Fibroblast of lung (primary cell): ENCODE results near the gene JAK1.

Source experiments
- EZH2 ChIP-seq: IDR thresholded peaks from 2 replicates; pipeline ENCODE4 v1.5.1; 2012; ENCODE audit warnings: low read length, control low read depth, mild to moderate bottlenecking; ENCODE audit errors: missing control alignments
- TF ChIP-seq, protein P1 (sequence below), 2 donors: IDR thresholded peaks in 1 of 2; conservative IDR thresholded peaks in 1 of 2; 1 replicate in 1 of 2; 2 replicates in 1 of 2; pipeline ENCODE4 v1.5.1; 2011 to 2012; ENCODE audit warnings: low read length in 2 of 2, control low read depth in 1 of 2, inconsistent platforms in 1 of 2, low read depth in 1 of 2, mild to moderate bottlenecking in 1 of 2

DNA sequence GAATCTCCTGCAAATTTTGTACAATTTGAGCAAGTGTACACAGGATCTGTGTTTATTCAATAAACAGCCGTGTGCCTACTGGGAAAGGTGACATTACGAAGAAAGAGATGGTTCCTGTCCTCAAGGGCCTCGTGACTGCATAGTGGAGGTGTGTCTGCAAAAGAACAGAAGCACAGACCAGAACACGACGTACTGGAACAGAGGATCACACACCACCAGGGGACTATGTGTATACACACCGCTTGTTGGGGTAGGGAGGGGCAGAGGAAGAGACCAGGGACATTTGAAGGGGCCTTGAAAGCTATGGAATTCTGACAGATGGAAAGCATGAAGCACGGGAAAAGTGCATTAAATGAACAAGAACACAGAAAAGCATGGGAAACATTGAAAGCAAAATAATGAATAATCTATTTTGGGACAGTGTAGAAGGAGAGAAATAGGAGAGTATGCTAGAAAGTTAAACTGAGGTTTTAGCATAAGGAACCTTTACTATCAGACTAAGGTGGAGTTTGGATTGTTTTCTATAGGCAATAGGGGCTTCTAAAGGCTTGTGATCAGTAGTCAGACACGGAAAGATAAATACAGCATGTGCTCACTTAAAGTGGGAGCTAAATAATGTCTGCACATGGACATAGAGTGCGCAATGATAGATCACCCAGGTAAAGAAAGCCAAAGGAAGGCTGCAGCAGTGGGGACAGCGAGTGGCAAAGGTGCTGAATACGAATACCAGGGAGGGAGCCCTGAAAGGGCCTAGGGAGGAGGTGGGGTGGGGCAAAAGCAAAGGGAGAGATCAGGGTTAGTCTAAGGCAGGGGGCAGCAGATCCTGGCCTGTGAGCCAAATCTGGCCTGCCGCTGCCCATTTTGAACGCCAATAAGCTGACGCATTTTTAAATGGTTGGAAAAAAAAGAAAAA, 11.0 kb downstream of the JAK1 start:
- TF ChIP-seq, protein P1, sequence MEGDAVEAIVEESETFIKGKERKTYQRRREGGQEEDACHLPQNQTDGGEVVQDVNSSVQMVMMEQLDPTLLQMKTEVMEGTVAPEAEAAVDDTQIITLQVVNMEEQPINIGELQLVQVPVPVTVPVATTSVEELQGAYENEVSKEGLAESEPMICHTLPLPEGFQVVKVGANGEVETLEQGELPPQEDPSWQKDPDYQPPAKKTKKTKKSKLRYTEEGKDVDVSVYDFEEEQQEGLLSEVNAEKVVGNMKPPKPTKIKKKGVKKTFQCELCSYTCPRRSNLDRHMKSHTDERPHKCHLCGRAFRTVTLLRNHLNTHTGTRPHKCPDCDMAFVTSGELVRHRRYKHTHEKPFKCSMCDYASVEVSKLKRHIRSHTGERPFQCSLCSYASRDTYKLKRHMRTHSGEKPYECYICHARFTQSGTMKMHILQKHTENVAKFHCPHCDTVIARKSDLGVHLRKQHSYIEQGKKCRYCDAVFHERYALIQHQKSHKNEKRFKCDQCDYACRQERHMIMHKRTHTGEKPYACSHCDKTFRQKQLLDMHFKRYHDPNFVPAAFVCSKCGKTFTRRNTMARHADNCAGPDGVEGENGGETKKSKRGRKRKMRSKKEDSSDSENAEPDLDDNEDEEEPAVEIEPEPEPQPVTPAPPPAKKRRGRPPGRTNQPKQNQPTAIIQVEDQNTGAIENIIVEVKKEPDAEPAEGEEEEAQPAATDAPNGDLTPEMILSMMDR (conservative IDR thresholded peaks at IDR 0.05 in 1 of 2, IDR thresholded peaks at IDR 0.05 in 1 of 2; ENCODE audit: low read depth in 1 of 2, low read length in 2 of 2): no peak
- no peak for TF ChIP-seq EZH2
